ENCODE measurements around the gene TBX21. TPM values are rescaled to one million over a fixed set of nuclear protein-coding genes. Genes with fewer than 3 reads are reported as not detected.
"Not testable (repeated sequence)": the region's sequence is repeated elsewhere in the genome, so short reads cannot be mapped to it uniquely, and the experiment has no call there.

Gene TBX21
- total and polyA plus RNA-seq, 11 donors, result 0.07 to 3.2 (median 0.21) TPM; not detected in 2

DNA sequence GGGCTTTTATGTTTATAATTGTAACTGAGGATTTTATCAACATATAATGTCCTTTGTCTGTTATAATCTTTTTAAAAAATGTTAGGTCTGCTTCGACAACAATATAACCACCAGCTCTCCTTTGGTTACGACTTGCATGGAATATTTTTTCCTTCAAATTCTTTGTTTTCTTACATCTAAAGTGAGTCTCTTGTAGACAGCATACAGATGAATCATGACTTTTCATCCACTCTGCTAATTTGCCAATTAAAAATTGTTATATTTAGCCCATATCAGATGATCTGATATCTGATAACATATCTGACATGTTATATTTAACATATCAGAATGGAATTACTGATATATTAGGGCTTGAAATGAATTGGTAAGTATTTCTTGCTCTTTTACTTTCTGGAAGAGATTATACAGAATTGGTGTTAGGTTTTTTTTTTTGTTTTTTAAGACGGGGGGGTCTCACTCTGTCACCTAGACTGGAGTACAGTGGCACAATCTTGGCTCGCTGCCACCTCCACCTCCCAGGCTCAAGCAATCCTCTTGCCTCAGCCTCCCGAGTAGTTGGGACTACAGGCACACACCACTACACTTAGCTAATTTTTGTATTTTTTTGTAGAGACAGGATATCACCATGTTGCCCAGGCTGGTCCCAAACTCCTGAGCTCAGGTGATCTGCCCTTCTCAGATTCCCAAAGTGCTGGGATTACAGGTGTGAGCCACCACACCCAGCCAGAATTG is 27.5 kb downstream of the TBX21 start:
- no peak for ATAC-seq
- peaks cover 0 to 43% (median 17%) of the 10 kb centered on the region in 12 donors for H3K9me3 ChIP-seq

DNA sequence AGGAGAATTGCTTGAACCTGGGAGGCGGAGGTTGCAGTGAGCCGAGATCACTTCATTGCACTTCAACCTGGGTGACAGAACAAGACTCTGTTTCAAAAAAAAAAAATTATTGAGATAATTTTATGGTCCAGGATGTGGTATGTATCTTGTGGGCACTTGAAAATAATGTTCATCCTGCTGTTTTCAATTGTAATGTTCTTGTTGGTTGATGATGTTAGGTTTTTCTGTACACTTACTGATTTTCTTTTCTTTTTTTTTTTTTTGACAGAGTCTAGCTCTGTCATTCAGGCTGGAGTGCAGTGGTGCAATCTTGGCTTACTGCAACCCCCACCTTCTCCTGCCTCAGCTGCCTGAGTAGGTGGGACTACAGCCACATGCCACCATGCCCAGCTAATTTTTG is 29.7 kb downstream of the TBX21 start:
- peaks cover 0 to 37% (median 14%) of the 10 kb centered on the region in 12 donors for H3K9me3 ChIP-seq
- H3K27ac ChIP-seq, result no peak overlapping the region
- intact Hi-C loops (cut with DNase I), result no loop called here
- ATAC-seq, result no peak
- H3K4me1 ChIP-seq, result no peaks in the 10 kb centered on the region
- H3K36me3 ChIP-seq, result no peaks in the 10 kb centered on the region
- H3K27me3 ChIP-seq, result peaks cover 0 to 4% (median 0%) of the 10 kb centered on the region in 9 donors
- no peak for DNase-seq
- H3K4me3 ChIP-seq, result no peak overlapping the region
- TF ChIP-seq, protein P1, sequence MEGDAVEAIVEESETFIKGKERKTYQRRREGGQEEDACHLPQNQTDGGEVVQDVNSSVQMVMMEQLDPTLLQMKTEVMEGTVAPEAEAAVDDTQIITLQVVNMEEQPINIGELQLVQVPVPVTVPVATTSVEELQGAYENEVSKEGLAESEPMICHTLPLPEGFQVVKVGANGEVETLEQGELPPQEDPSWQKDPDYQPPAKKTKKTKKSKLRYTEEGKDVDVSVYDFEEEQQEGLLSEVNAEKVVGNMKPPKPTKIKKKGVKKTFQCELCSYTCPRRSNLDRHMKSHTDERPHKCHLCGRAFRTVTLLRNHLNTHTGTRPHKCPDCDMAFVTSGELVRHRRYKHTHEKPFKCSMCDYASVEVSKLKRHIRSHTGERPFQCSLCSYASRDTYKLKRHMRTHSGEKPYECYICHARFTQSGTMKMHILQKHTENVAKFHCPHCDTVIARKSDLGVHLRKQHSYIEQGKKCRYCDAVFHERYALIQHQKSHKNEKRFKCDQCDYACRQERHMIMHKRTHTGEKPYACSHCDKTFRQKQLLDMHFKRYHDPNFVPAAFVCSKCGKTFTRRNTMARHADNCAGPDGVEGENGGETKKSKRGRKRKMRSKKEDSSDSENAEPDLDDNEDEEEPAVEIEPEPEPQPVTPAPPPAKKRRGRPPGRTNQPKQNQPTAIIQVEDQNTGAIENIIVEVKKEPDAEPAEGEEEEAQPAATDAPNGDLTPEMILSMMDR (IDR thresholded peaks at IDR 0.05), result no peak
- no peak for TF ChIP-seq POLR2A (IDR thresholded peaks at IDR 0.05)
- 88 to 92% (median 90%) methylated on average over 2 of the region's 2 CpGs for WGBS, 4 donors

More for the DNA sequence above, 27.5 kb downstream of the TBX21 start:
- no peaks in the 10 kb centered on the region for H3K36me3 ChIP-seq
- H3K4me1 ChIP-seq, result no peaks in the 10 kb centered on the region
- TF ChIP-seq, protein P1 (IDR thresholded peaks at IDR 0.05), result no peak
- TF ChIP-seq POLR2A (IDR thresholded peaks at IDR 0.05), result no peak
- 68 to 77% (median 73%) methylated on average over 5 of the region's 5 CpGs for WGBS, 4 donors
- H3K4me3 ChIP-seq, result no peak overlapping the region
- no peak overlapping the region for H3K27ac ChIP-seq
- intact Hi-C loops (cut with DNase I), result no loop called here
- peaks cover 0 to 16% (median 4%) of the 10 kb centered on the region in 9 donors for H3K27me3 ChIP-seq
- no peak for DNase-seq

DNA sequence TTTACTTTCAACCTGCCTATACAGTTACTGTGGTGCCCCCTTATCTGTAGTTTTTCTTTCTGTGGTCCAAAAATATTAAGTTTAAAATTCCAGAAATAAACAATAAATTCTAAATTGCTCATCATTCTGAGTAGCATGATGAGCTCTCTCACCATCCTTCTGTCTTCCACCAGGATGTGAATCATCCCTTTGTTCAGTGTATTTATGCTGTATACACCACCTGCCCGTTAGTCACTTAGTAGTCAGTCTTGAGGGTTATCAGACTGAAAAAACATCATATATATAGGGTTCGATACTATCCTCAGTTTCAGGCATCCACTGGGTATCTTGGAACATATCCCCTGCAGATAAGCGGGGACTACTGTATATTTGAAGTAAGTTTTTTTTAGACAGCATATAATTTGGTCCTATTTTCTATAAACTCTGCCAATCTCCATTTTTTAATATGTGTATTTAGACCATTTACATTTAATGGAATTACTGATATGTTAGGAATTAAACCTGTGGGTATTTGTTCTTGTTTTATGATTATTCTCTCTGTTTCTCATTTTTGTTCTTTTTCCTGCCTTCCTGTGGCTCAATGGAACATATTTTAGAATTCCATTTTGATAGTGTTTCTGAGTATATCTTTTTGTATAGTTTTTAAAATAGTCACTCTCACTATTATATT is 31.0 kb downstream of the TBX21 start:
- Histone ChIP-seq H3K27ac (no peak overlapping the region), H3K4me3 (no peak overlapping the region), H3K27me3 (peaks cover 0 to 4% (median 0%) of the 10 kb centered on the region in 9 donors), H3K4me1 (no peaks in the 10 kb centered on the region), H3K9me3 (peaks cover 0 to 34% (median 14%) of the 10 kb centered on the region in 12 donors), H3K36me3 (no peaks in the 10 kb centered on the region)
- ATAC-seq (no peak), DNase-seq (no peak)
- intact Hi-C loops (cut with DNase I), result no loop called here
- TF ChIP-seq, protein P1 (IDR thresholded peaks at IDR 0.05), result no peak
- TF ChIP-seq POLR2A (IDR thresholded peaks at IDR 0.05), result no peak
- WGBS, 4 donors, result 66 to 84% (median 74%) methylated on average over 3 of the region's 3 CpGs

DNA sequence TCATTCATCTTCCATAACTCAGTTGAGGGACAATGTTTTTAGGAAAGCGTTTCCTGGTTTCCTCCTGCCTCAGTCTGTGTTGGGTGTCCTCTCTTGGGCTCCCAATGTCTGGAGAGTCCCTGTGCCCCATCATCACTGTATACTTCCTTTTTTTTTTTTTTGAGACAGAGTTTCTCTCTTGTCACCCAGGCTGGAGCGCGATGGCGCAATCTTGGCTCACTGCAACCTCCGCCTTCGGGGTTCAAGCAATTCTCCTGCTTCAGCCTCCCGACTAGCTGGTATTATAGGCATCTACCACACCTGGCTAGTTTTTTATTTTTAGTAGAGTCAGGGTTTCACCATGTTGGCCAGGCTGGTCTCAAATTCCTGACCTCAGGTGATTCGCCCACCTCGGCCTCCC is 40.6 kb downstream of the TBX21 start:
- intact Hi-C loops (cut with DNase I); ATAC-seq; H3K36me3 ChIP-seq; DNase-seq; H3K4me1 ChIP-seq; H3K27ac ChIP-seq; H3K4me3 ChIP-seq: not testable (repeated sequence)
- Histone ChIP-seq H3K9me3 (peaks cover 0 to 16% (median 0%) of the 10 kb centered on the region in 12 donors), H3K27me3 (peaks cover 13 to 54% (median 29%) of the 10 kb centered on the region in 9 donors)
- 86 to 91% (median 89%) methylated on average over 9 of the region's 9 CpGs for WGBS, 4 donors

Measured in heart left ventricle (tissue), 16 donors.